Vagina (tissue), 2 donors: ENCODE measurements around the gene GPR137B. TPM values are rescaled to one million over a fixed set of nuclear protein-coding genes. Genes with fewer than 3 reads are reported as not detected.

ENCODE experiments used
- DNase-seq, 2 donors: peaks; one replicate each; pipeline ENCODE4 v3.0.0-alpha.2; 2017; ENCODE audit errors: extremely low spot score in 2 of 2
- H3K27ac ChIP-seq: fragments of 200-600 bp; sonication (generic); one replicate; pipeline ENCODE4 v1.5.1; 2019
- H3K27me3 ChIP-seq: fragments of 200-600 bp; sonication (generic); one replicate; pipeline ENCODE4 v1.5.1; 2019
- H3K36me3 ChIP-seq, 2 donors: fragments of 200-600 bp; sonication (generic); one replicate each; pipeline ENCODE4 v1.5.1; 2017 to 2019
- H3K4me1 ChIP-seq: fragments of 200-600 bp; sonication (generic); one replicate; pipeline ENCODE4 v1.5.1; 2019
- H3K4me3 ChIP-seq, 2 donors: fragments of 200-600 bp; sonication (generic); 1 replicate in 1 of 2; 2 replicates in 1 of 2; pipeline ENCODE4 v1.5.1; 2016 to 2019
- H3K9me3 ChIP-seq: fragments of 200-600 bp; sonication (generic); one replicate; pipeline ENCODE4 v1.5.1; 2019
- POLR2A ChIP-seq, 2 donors: fragments of 450-650 bp; IDR thresholded peaks; one replicate each; pipeline ENCODE4 v1.6.1; 2017; ENCODE audit warnings: antibody characterized with exemption in 2 of 2, mild to moderate bottlenecking in 2 of 2, moderate library complexity in 2 of 2
- POLR2AphosphoS5 ChIP-seq, 2 donors: sonication (generic); formaldehyde crosslinking; IDR thresholded peaks; one replicate each; pipeline ENCODE4 v1.9.0; 2017; ENCODE audit warnings: antibody characterized with exemption in 2 of 2, mild to moderate bottlenecking in 2 of 2, low read depth in 1 of 2; ENCODE audit not compliant: insufficient read depth in 1 of 2
- intact Hi-C: fragments of 100-400 bp; cut with DNase I; formaldehyde crosslinking; loops from one replicate; pipeline ENCODE4 v1.15.1; 2023
- total RNA-seq: library from RNA; depleted of rRNA; stranded (reverse); fragments of >200 nt; gene quantifications from one replicate; pipeline ENCODE4 v1.2.3, GENCODE V29; 2016
- TF ChIP-seq, protein P1 (sequence below), 3 experiments: fragments of 450-650 bp in 2 of 3; fragments of 200-600 bp in 1 of 3; sonication (generic) in 1 of 3; IDR thresholded peaks; one replicate each; pipeline ENCODE4 v1.5.1; 2017 to 2019; ENCODE audit warnings: antibody characterized with exemption in 3 of 3, mild to moderate bottlenecking in 2 of 3, moderate library complexity in 2 of 3

The GPR137B gene
- total RNA-seq, 1 donor from 2014 or later = 38.8 TPM

DNA sequence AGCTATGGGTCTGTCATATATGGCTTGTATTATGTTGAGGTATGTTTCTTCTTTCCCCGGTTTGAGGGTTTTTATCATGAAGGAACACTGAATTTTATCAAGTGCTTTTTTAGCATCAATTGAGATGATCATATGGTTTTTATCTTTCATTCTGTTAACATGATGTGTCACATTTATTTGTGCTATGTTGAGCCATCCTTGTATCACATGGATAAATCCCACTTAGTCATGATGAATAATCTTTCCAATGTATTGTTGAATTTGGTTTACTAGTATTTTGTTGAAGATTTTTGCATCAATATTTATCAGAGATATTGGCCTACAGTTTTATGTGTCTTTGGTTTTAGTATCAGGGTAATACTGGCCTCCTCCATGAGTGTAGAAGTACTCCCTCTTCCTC is 61.7 kb downstream of the GPR137B start:
- H3K9me3 ChIP-seq = peaks cover 7% of the 10 kb centered on the region
- TF ChIP-seq, protein P1, sequence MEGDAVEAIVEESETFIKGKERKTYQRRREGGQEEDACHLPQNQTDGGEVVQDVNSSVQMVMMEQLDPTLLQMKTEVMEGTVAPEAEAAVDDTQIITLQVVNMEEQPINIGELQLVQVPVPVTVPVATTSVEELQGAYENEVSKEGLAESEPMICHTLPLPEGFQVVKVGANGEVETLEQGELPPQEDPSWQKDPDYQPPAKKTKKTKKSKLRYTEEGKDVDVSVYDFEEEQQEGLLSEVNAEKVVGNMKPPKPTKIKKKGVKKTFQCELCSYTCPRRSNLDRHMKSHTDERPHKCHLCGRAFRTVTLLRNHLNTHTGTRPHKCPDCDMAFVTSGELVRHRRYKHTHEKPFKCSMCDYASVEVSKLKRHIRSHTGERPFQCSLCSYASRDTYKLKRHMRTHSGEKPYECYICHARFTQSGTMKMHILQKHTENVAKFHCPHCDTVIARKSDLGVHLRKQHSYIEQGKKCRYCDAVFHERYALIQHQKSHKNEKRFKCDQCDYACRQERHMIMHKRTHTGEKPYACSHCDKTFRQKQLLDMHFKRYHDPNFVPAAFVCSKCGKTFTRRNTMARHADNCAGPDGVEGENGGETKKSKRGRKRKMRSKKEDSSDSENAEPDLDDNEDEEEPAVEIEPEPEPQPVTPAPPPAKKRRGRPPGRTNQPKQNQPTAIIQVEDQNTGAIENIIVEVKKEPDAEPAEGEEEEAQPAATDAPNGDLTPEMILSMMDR (IDR thresholded peaks at IDR 0.05) = no peak
- no peak for TF ChIP-seq POLR2AphosphoS5 (IDR thresholded peaks at IDR 0.05; ENCODE audit: insufficient read depth in 1 of 2, low read depth in 1 of 2)
- no peak for TF ChIP-seq POLR2A (IDR thresholded peaks at IDR 0.05)
- no peak overlapping the region for H3K4me3 ChIP-seq

DNA sequence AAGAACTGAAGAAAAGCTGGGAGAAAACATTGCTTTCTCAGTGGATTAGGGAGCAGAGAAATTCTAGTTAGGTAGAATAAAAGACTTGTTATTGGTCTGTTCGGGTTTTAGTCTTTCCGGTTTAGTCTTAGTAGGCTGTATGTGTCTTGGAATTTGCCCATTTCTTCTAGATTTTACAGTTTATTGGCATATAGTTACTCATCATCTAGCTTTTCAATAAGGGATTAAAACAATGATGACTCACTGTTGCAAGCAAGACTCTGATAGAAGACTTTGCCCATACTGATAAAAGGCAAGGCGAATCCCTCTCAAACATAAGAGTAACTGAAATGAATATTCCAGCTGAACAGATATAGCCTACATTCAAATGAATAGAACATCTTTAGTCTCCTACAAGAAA is 62.3 kb downstream of the GPR137B start:
- Histone ChIP-seq H3K9me3 (peaks cover 7% of the 10 kb centered on the region), H3K4me3 (no peak overlapping the region), H3K27ac (no peak overlapping the region), H3K4me1 (no peaks in the 10 kb centered on the region), H3K27me3 (no peaks in the 10 kb centered on the region), H3K36me3 (peaks cover 0 to 29% of the 10 kb centered on the region in 2 donors)
- intact Hi-C loops = no loop called here
- no peak for DNase-seq
- TF ChIP-seq POLR2AphosphoS5 (IDR thresholded peaks at IDR 0.05; ENCODE audit: insufficient read depth in 1 of 2, low read depth in 1 of 2) (no peak), POLR2A (IDR thresholded peaks at IDR 0.05) (no peak)
- TF ChIP-seq, protein P1 (IDR thresholded peaks at IDR 0.05) = no peak

More for the DNA sequence above, 61.7 kb downstream of the GPR137B start:
- H3K27ac ChIP-seq = no peak overlapping the region
- H3K27me3 ChIP-seq = no peaks in the 10 kb centered on the region
- DNase-seq = no peak
- H3K36me3 ChIP-seq = peaks cover 0 to 29% of the 10 kb centered on the region in 2 donors
- no peaks in the 10 kb centered on the region for H3K4me1 ChIP-seq
- intact Hi-C loops = no loop called here

DNA sequence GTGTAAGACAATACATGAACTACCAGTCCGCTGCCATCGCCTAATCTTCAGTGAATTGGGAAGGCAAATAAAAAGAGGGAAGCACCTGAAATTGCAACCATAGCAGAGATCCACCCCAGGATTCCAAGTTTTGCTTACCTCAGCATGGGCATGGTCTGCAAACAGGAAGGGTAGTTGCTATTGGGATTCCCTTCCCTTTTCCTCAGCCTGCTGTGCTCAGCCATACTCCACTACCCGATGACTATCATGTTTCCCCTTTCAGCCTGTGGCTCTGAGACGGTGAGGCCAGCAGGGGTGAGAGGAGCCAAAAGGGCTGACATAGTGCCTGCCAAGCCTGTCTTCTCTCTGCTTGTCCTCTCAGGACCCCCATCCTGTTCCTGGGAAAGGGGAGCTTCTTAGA is 64.2 kb downstream of the GPR137B start:
- Histone ChIP-seq H3K27ac (no peak overlapping the region), H3K27me3 (no peaks in the 10 kb centered on the region), H3K9me3 (no peaks in the 10 kb centered on the region), H3K36me3 (peaks cover 0 to 19% of the 10 kb centered on the region in 2 donors), H3K4me3 (no peak overlapping the region), H3K4me1 (no peaks in the 10 kb centered on the region)
- intact Hi-C loops = no loop called here
- no peak for TF ChIP-seq POLR2AphosphoS5 (IDR thresholded peaks at IDR 0.05; ENCODE audit: insufficient read depth in 1 of 2, low read depth in 1 of 2)
- TF ChIP-seq POLR2A (IDR thresholded peaks at IDR 0.05) = no peak
- TF ChIP-seq, protein P1 (IDR thresholded peaks at IDR 0.05) = no peak
- DNase-seq = no peak

DNA sequence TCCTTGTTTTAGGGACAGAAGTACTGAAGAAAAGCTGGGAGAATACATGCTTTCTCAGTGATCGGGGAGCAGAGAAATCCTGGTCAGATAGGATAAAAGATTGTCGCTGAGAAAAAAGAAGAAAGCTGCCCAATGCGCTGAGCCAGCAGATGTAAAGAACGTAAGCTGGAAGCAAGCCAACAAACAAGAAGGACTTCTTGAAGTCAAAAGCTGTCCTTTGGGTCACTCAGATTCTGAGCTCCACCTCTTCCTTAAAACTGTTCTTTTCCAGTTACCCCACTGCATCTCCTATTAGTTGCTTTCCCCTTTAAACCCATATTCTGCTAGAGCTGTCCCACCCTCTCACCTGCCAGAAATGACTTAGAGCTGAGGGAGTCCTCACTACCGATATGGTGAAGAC is 64.8 kb downstream of the GPR137B start:
- Histone ChIP-seq H3K27me3 (no peaks in the 10 kb centered on the region), H3K4me1 (no peaks in the 10 kb centered on the region), H3K27ac (no peak overlapping the region), H3K4me3 (no peak overlapping the region), H3K36me3 (peaks cover 0 to 13% of the 10 kb centered on the region in 2 donors), H3K9me3 (no peaks in the 10 kb centered on the region)
- no peak for TF ChIP-seq POLR2A (IDR thresholded peaks at IDR 0.05)
- no peak for TF ChIP-seq POLR2AphosphoS5 (IDR thresholded peaks at IDR 0.05; ENCODE audit: insufficient read depth in 1 of 2, low read depth in 1 of 2)
- TF ChIP-seq, protein P1 (IDR thresholded peaks at IDR 0.05) = no peak
- no peak for DNase-seq
- intact Hi-C loops = no loop called here

DNA sequence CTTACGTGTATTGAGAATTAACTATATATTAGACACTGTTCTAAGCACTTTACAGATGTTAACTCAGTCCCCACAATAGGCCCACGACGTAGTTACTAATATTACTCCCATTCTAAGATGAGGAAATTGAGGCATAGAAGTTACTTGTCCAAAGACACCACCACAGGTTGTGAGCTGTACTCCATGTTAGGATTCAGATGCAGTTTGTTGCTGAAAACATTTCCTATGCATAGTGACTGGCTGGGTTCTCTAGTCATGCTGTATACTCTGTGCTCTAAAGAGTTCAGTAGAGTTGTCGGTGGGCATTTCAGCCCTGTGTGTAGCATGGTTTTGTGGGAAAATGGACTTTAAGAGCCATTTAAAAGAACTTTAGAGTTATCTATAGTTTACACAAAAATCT is 65.2 kb downstream of the GPR137B start:
- no peak for DNase-seq
- Histone ChIP-seq H3K27me3 (no peaks in the 10 kb centered on the region), H3K27ac (no peak overlapping the region), H3K4me3 (no peak overlapping the region), H3K9me3 (no peaks in the 10 kb centered on the region), H3K36me3 (peaks cover 0 to 9% of the 10 kb centered on the region in 2 donors), H3K4me1 (no peaks in the 10 kb centered on the region)
- intact Hi-C loops = no loop called here
- TF ChIP-seq, protein P1 (IDR thresholded peaks at IDR 0.05) = no peak
- TF ChIP-seq POLR2AphosphoS5 (IDR thresholded peaks at IDR 0.05; ENCODE audit: insufficient read depth in 1 of 2, low read depth in 1 of 2) (no peak), POLR2A (IDR thresholded peaks at IDR 0.05) (no peak)
